ENCODE results near the gene IMPACT.

Gene IMPACT

DNA sequence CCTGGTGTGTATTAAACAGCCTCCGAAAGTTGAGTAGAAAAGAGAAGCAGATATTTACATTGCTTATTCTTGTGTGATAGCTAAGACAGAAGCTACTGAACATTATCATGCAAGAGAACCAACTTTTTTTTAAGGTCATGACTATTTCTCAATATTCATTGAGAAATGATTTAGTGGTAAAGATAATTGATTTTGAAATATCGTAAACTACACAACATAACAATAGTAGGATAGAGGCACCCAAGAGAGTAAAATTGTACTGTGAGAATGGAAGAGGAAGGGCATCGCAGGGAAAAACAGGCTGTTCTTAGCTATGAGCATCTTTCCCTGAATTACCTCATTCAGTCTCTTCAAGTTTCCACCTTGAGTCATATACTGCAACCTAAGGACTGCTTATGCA, 59.2 kb downstream of the IMPACT start:
- DNase-seq, result no peak

DNA sequence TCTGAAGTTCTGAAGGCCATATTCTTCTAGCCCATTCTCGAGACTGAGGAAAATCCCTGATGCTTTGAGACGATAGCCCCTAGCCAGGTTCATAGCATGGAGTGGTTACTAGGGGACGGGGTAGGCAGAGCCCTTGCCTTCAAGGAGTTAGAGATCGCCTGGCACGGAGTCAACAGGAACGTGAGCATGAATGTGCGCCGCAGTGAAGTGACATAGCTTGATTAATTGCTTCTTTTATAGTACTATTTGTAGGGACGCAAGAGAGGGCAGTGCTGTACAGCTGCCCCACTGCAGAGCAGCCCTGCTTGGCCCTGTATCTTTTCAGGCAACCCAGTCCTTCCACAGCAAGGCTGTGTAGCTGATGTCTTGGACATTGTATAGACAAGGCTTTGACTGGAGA, 60.2 kb downstream of the IMPACT start:
- DNase-seq, result no peak

DNA sequence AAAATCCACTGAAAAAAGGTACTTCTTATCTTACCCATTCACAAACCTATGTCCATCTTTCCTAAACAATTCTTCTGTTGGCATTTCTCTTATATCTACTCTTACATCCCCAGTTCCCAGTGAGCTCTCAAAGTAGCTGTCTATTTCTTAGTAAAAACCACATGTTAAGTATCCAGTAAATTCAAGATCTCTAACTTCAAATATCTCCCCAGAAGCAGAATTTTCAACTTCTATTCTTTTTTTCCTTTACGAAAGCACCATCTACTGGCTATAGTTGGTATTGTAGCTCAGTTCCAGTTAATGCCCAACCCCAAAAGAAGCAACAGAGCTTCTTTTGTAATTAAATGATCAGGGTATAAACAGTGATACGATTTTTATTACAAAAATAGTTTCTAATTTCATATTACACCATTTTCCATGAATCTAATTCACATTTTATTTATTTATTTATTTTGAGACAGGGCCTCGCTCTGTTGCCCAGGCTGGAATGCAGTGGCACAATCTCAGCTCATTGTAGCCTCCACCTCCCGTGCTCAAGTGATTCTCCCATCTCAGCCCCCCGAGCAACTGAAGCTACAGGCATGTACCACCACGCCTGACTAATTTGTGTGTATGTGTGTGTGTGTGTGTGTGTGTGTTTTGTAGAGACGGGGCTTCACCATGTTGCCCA, 62.5 kb downstream of the IMPACT start:
- DNase-seq, result no peak

DNA sequence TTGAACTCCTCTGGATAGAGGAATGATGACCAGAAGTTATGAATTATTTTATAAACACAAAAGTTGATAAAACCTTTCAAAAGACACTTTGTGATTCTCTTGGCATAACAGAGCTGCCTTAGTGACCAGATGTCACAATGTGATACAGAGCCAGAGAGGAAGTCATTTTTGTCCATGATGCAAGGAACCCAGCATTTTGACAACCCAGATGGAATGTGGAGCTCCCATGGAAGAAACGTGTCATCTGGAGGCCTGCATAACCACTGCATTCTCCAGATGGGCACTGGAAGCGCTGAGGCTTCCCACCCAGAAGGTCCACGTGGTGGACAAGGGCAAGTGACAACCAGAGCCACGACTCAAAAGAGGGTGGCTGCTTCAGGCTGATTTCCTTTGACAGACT, 64.1 kb downstream of the IMPACT start:
- DNase-seq, result no peak

DNA sequence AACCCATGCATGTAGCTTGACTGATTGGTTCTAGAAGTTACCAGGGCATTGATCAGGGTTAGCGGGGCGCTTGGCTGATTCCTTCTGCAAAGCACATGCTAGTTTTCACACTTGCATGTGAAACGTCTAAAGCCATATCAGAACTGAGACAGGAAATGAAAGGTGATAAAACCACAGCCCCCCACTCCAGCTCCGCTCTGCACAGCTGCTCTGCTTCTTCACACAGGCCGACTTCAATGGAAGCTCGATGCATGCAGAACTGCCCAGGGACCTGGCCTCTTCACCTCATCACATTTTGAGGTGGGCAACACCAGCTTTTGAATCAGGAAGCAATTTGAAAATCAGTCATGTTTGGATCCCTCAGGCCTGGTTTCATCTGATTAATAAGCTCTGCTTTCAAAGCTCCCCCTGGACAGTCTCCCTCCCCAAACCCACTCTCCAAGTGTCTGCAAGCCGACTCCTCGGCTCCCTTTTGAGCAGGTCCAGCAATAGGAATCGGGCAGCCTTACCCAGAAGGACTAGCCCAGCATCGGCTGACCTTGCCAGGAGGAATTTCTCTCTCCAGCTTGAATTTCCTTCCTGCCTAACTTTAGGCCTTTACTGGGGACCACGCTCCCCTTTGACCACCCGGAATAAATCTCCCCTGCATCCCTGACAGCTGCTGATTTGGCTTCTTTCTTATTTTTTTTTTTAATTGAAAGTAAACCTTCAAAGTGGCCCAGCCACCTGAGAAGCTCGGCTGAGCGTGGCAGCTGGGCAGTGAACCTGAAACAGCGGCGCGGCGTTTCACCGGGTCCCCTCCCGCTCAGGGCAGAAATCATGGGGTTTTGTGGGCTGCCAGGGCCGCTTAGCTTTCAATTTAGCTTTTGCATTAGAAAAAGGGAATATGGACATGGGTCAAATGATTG, 65.7 kb downstream of the IMPACT start:
- no peak for DNase-seq

DNA sequence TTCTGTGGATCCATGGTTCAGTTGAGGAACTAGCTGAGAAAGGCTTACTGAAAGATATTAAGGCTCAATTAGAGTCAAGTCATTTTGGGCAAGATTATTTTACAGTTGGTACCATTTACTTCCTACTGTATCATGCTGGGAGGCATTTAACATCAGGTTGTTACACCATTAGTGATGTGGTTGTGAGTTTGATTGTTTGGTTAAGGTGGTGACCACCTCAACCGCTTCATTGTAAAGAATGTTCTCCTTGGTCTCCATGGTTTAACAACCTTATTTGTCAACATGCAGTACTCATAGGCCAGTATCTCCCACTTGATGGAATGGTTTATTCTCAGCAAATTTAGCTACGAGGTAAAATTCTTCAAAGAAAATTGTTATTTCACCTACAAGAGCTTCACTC, 68.1 kb downstream of the IMPACT start:
- DNase-seq, result no peak

DNA sequence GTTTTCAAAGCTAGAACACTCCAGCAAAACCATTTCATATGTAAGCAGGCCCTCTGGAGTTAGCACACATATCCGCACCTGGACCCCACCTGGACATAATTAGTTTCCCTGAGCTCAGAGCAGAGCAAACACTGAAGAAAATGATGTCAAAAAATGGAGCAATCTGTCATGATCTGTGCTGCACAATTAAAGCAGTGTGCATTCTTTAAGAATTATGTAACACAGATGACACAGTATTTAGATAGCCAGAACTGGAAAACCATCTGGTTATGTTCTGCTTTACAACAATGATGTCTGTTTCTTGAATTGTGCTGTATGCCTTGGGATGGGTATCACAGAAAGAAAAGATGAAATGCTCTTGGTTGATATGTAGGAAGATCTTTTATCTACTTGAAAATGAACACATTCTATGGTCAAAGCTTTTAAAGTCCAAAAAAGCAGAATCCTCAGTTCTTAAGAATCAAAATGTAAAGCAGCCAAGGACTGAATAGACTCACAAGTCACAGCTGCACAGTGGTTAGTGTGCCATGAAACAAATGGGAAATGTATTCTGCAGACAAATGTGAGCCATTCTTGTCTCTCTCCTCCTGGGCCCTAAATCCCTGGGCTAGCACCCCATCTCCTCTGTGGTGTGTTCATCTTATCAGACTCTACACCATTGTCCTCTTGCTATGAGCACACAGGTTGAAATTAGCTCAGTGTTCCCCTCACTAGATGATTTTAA, 70.7 kb downstream of the IMPACT start:
- DNase-seq, result no peak

DNA sequence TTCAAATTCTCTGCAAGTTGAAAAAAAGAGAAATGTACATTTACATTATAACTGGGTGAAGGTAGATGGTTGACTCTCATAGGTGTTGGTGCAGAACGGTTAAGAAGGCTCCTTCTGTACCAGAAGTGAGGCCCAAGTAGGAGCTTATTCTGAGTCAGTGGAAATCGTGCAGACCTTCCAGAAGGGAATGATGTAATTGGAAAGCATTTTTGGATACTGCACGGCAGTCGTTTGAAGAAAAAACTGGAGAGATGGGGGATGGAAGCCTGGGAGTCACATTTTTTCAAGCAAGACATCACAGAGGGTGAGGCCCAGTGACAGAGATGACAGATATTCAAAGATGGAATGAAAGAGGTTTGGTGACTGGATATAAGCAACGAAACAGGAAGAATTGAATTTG, 73.3 kb downstream of the IMPACT start:
- DNase-seq, result no peak

DNA sequence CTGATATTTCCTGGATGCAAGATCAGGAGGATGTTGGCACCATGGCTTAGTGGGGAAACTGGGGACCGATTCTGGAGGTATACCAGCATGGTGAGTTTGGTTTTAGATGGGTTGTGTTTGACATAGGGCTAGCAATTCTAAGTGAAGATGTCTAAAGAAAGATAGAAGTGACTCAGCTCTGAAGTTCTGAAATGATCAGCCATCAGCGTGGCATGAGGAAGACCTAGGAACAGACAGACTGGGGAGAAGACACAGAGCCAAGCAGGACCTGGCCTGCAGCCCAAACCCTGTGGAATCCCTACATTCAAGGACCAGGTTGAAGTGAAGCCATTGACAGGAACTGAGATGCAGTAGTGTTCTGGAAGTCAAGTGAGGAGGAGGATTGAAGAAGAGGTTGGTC, 73.7 kb downstream of the IMPACT start:
- DNase-seq, result no peak

DNA sequence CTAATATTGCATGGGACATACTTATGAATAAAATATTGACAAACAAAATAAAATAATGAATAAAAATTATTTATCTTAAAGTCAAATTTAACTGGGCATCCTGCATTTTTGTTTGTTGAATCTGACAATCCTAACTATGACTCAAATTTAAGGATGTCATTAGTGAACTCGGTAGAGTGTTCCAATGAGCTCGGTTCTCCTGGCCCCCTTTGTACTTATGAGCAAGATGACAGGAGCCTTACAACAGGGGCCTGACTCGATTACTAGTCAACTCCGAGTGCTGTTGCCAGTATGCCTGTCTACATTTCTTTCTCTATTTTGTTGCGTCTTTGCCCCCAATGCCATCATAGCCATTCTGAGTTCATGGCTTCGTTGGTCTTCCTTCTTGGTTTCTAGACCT, 74.3 kb downstream of the IMPACT start:
- no peak for DNase-seq

DNA sequence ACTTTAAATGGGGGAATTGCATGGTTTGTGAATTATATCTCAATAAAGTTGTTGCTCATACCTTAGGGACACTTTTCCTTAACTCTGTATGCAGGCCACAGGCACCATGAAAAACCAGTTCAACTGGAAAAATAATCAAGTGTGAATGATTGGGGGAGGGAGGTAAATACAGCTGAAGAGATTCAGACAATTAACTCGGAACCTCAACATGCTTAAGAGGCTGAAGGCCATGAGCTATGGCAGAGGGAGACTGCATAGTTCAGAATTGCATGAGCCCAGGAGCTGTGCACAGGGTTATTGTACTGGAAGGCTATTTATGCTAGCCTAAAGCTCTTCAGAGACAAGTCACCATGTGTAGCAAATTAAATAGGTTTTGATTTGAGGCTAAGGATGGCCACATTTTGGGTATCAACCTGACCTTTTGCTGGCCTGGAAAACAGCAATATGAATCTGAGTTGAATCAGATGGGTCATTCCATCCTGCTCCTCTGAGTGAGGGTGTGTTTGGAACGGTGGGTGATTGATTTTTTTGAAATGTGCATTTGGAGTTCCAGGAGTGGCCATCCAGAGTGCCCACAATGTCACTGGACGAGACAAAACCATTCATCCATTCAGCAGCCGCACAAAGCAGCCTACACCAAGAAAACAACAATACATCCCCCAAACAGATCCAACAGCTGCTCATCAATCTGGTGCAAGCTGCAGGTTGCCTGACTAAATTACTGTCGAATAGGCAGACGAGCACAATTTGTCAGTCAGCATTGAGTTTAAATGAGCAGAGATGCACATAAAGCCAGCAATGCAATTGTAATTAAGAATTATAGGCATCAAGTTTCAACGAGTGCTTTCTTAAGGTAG, 76.4 kb downstream of the IMPACT start:
- no peak for DNase-seq
